Gastrocnemius medialis (tissue), 4 donors: Measurements from ENCODE around the gene MAST4. TPM values are rescaled to one million over a fixed set of nuclear protein-coding genes. Genes with fewer than 3 reads are reported as not detected.

Experiments
- ATAC-seq, 2 donors: fragments of 150-250 bp; one replicate each; pipeline ENCODE4 v1.9.1; 2016
- DNase-seq, 2 donors: peaks; one replicate each; pipeline ENCODE4 v3.0.0-alpha.2; 2019
- H3K27ac ChIP-seq, 4 donors: fragments of 200-600 bp; sonication (generic); 1 replicate in 1 of 4; 2 replicates in 3 of 4; pipeline ENCODE4 v1.5.1; 2016 to 2018; ENCODE audit warnings: mild to moderate bottlenecking in 2 of 4, moderate library complexity in 1 of 4
- H3K27me3 ChIP-seq, 3 donors: fragments of 200-600 bp; sonication (generic) in 2 of 3; 1 replicate in 1 of 3; 2 replicates in 2 of 3; pipeline versions ENCODE4 v1.5.1 to v1.6.0; 2016 to 2019; ENCODE audit warnings: mild to moderate bottlenecking in 1 of 3, moderate library complexity in 1 of 3
- H3K36me3 ChIP-seq, 2 donors: fragments of 200-600 bp; sonication (generic) in 1 of 2; one replicate each; pipeline ENCODE4 v1.5.1; 2017 to 2018
- H3K4me1 ChIP-seq, 2 donors: fragments of 200-600 bp; sonication (generic) in 1 of 2; one replicate each; pipeline ENCODE4 v1.5.1; 2016 to 2017; ENCODE audit warnings: mild to moderate bottlenecking in 2 of 2
- H3K4me3 ChIP-seq, 4 donors: fragments of 200-600 bp; sonication (generic) in 3 of 4; 1 replicate in 1 of 4; 2 replicates in 3 of 4; pipeline ENCODE4 v1.5.1; 2016 to 2019; ENCODE audit warnings: mild to moderate bottlenecking in 2 of 4
- H3K9me3 ChIP-seq, 3 donors: fragments of 200-600 bp; sonication (generic) in 2 of 3; 1 replicate in 1 of 3; 2 replicates in 2 of 3; pipeline ENCODE4 v1.5.1; 2016 to 2019
- CTCF ChIP-seq, 5 experiments: fragments of 450-650 bp in 3 of 5; fragments of 200-600 bp in 2 of 5; sonication (generic) in 2 of 5; IDR thresholded peaks in 4 of 5; conservative IDR thresholded peaks in 1 of 5; 1 replicate in 4 of 5; 2 replicates in 1 of 5; pipeline ENCODE4 v1.5.1; 2016 to 2019; ENCODE audit warnings: antibody characterized with exemption in 5 of 5, mild to moderate bottlenecking in 3 of 5, moderate library complexity in 3 of 5
- POLR2A ChIP-seq, 2 donors: fragments of 450-650 bp; IDR thresholded peaks; one replicate each; pipeline ENCODE4 v1.6.1; 2017; ENCODE audit warnings: antibody characterized with exemption in 2 of 2, mild to moderate bottlenecking in 2 of 2, moderate library complexity in 2 of 2
- in situ Hi-C, 4 donors: fragments of 200-750 bp; cut with MboI; loops; one replicate each; pipeline versions ENCODE4 v1.15.0 to v1.8.0; 2017; ENCODE audit warnings: low sequenced_read_pairs in 4 of 4
- intact Hi-C: fragments of 100-400 bp; cut with DNase I; formaldehyde crosslinking; loops from one replicate; pipeline ENCODE4 v1.15.1; 2023; ENCODE audit warnings: low total_unique reads
- total RNA-seq, 4 donors: library from RNA; depleted of rRNA; stranded (reverse); fragments of >200 nt; gene quantifications; one replicate each; pipeline versions ENCODE4 v1.1.0 to v1.2.3, GENCODE V29; 2016

The MAST4 gene
- total RNA-seq, 4 donors from 2014 or later = 24.1 to 42.0 (median 38.5) TPM

GRCh38 chr5:67063055-67063454, 466.9 kb downstream of the MAST4 start:
- H3K27me3 ChIP-seq = no peaks in the 10 kb centered on the region
- in situ Hi-C loops (no loop called here), intact Hi-C loops (no loop called here)
- peaks cover 23 to 30% of the 10 kb centered on the region in 2 donors for H3K4me1 ChIP-seq
- peak overlapping the region; percentile 25 to 66 (median 44) for H3K27ac ChIP-seq
- no peak overlapping the region for H3K4me3 ChIP-seq
- TF ChIP-seq POLR2A (IDR thresholded peaks at IDR 0.05) = no peak
- no peak for TF ChIP-seq CTCF (IDR thresholded peaks at IDR 0.05 in 4 of 5, conservative IDR thresholded peaks at IDR 0.05 in 1 of 5)
- no peak for DNase-seq
- no peaks in the 10 kb centered on the region for H3K9me3 ChIP-seq
- peak in 1 of 2 donors; percentile 50 for ATAC-seq
- H3K36me3 ChIP-seq = no peaks in the 10 kb centered on the region

- no peak for DNase-seq
- intact Hi-C loops = no loop called here
- peaks cover 23 to 25% of the 10 kb centered on the region in 2 donors for H3K4me1 ChIP-seq
Measured at GRCh38 chr5:67063791-67064190, 467.6 kb downstream of the MAST4 start.

GRCh38 chr5:67065237-67065636, 469.0 kb downstream of the MAST4 start:
- TF ChIP-seq POLR2A (IDR thresholded peaks at IDR 0.05) (no peak), CTCF (IDR thresholded peaks at IDR 0.05 in 4 of 5, conservative IDR thresholded peaks at IDR 0.05 in 1 of 5) (no peak)
- Histone ChIP-seq H3K27me3 (no peaks in the 10 kb centered on the region), H3K36me3 (no peaks in the 10 kb centered on the region), H3K9me3 (no peaks in the 10 kb centered on the region), H3K27ac (no peak overlapping the region), H3K4me1 (peaks cover 14 to 22% of the 10 kb centered on the region in 2 donors), H3K4me3 (no peak overlapping the region)
- DNase-seq (no peak), ATAC-seq (no peak)
- intact Hi-C loops (no loop called here), in situ Hi-C loops (no loop called here)

More at GRCh38 chr5:67063791-67064190, 467.6 kb downstream of the MAST4 start:
- H3K27ac ChIP-seq = peak overlapping the region; percentile 10 to 44 (median 38)
- in situ Hi-C loops = no loop called here
- ATAC-seq = peak in 1 of 2 donors; percentile 61
- no peak for TF ChIP-seq CTCF (IDR thresholded peaks at IDR 0.05 in 4 of 5, conservative IDR thresholded peaks at IDR 0.05 in 1 of 5)
- TF ChIP-seq POLR2A (IDR thresholded peaks at IDR 0.05) = no peak
- no peaks in the 10 kb centered on the region for H3K36me3 ChIP-seq
- H3K27me3 ChIP-seq = no peaks in the 10 kb centered on the region
- H3K4me3 ChIP-seq = no peak overlapping the region
- H3K9me3 ChIP-seq = no peaks in the 10 kb centered on the region

- no peaks in the 10 kb centered on the region for H3K9me3 ChIP-seq
- peak overlapping the region in 1 of 4 donors; percentile 9 for H3K27ac ChIP-seq
Measured at GRCh38 chr5:67065696-67066095, 469.5 kb downstream of the MAST4 start.

More at GRCh38 chr5:67065696-67066095, 469.5 kb downstream of the MAST4 start:
- peaks cover 16 to 22% of the 10 kb centered on the region in 2 donors for H3K4me1 ChIP-seq
- H3K27me3 ChIP-seq = no peaks in the 10 kb centered on the region
- intact Hi-C loops = no loop called here
- ATAC-seq (no peak), DNase-seq (no peak)
- in situ Hi-C loops = no loop called here
- no peak overlapping the region for H3K4me3 ChIP-seq
- TF ChIP-seq POLR2A (IDR thresholded peaks at IDR 0.05) = no peak
- TF ChIP-seq CTCF (IDR thresholded peaks at IDR 0.05 in 4 of 5, conservative IDR thresholded peaks at IDR 0.05 in 1 of 5) = no peak
- H3K36me3 ChIP-seq = no peaks in the 10 kb centered on the region
